Dedifferentiated amniotic fluid mesenchymal stem cell (primary cell): ENCODE data around the gene PLRG1.

Experiments used
- DNase-seq: peaks from one replicate; pipeline ENCODE4 v3.0.0-alpha.2; 2016; ENCODE audit errors: extremely low spot score

Gene PLRG1

GRCh38 chr4:154573190-154573870 is 23.1 kb upstream of the PLRG1 start:
- no peak for DNase-seq

- DNase-seq: no peak
These were observed 19.4 kb upstream of the PLRG1 start for GRCh38 chr4:154569584-154569983.

- no peak for DNase-seq
These were observed 18.8 kb upstream of the PLRG1 start for GRCh38 chr4:154569028-154569427.

GRCh38 chr4:154566639-154567204 is 16.5 kb upstream of the PLRG1 start:
- no peak for DNase-seq

GRCh38 chr4:154565704-154566103 is 15.5 kb upstream of the PLRG1 start:
- no peak for DNase-seq

GRCh38 chr4:154564311-154564710 is 14.1 kb upstream of the PLRG1 start:
- DNase-seq: no peak

GRCh38 chr4:154562697-154563254 is 12.6 kb upstream of the PLRG1 start, which contains the start of gene FGB:
TSS of gene FGB (plus strand) at chr4:154563011. CDS start at chr4:154563019, 8 bp downstream.
- no peak for DNase-seq

GRCh38 chr4:154560824-154561231 is 10.6 kb upstream of the PLRG1 start:
- DNase-seq: no peak

GRCh38 chr4:154560419-154560801 is 10.2 kb upstream of the PLRG1 start:
- no peak for DNase-seq

GRCh38 chr4:154559494-154560418 is 9.6 kb upstream of the PLRG1 start:
- DNase-seq: no peak

GRCh38 chr4:154559141-154559493 is 8.9 kb upstream of the PLRG1 start:
- no peak for DNase-seq

- peak; percentile 87 for DNase-seq
These were observed 1.9 kb upstream of the PLRG1 start for GRCh38 chr4:154551872-154552686.

GRCh38 chr4:154545689-154546088 is 4.5 kb downstream of the PLRG1 start:
- DNase-seq: no peak

GRCh38 chr4:154542271-154542879 is 7.8 kb downstream of the PLRG1 start:
- no peak for DNase-seq

- DNase-seq: no peak
These were observed 15.9 kb downstream of the PLRG1 start for GRCh38 chr4:154534296-154534695.

- no peak for DNase-seq
These were observed 20.3 kb downstream of the PLRG1 start for GRCh38 chr4:154529728-154530519.

GRCh38 chr4:154528869-154529268 is 21.3 kb downstream of the PLRG1 start:
- no peak for DNase-seq

GRCh38 chr4:154527308-154527707 is 22.9 kb downstream of the PLRG1 start:
- DNase-seq: no peak

GRCh38 chr4:154526151-154526550 is 24.0 kb downstream of the PLRG1 start:
- no peak for DNase-seq

GRCh38 chr4:154521607-154522006 is 28.6 kb downstream of the PLRG1 start:
- no peak for DNase-seq
